ENCODE data around the gene NCDN.
"Not testable (repeated sequence)": the region's sequence is repeated elsewhere in the genome, so short reads cannot be mapped to it uniquely, and the experiment has no call there.

The NCDN gene

GRCh38 chr1:35569936-35570335 lies 12.3 kb downstream of the NCDN start:
- no peak for FAIRE-seq

DNA sequence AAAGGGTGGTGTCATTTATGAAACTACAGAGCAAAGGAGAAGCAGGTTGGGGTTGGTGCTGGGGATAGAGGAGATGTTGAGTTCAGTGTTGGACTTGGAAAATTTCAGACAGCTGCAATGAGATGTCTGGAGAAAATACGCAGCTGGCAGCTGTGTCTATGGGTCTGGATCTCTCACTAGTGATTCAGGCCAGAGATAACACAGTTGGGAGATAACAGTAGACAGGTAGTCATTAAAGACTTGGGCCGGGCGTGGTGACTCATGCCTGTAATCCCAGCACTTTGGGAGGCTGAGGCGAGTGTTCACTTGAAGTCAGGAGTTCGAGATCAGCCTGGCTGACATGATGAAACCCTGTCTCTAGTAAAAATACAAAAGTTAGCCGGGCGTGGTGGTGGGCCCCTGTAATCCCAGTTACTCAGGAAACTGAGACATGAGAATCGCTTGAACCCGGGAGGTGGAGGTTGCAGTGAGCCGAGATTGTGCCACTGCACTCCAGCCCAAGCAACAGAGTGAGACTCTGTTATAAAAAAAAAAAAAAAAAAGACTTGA lies 13.1 kb downstream of the NCDN start:
- FAIRE-seq: no peak

DNA sequence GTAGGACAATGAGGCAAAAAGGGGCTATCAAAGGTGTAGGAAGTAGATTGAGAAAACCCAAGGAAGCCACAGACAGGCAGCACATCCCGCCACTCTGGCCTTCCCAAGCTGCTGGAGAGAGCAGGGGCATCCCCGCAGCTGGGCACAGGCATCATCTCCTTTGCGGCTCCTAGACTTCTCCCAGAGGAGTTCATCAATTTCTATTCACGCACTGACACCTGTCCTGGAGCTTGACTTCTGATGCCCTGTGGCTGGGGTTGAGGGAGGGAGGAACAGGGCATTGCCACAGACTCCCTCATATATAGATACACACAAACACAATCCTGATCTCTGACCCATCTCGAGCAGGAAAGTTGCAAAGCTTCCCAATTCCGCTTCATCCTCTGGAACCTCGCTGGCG lies 13.7 kb downstream of the NCDN start:
- no peak for FAIRE-seq

DNA sequence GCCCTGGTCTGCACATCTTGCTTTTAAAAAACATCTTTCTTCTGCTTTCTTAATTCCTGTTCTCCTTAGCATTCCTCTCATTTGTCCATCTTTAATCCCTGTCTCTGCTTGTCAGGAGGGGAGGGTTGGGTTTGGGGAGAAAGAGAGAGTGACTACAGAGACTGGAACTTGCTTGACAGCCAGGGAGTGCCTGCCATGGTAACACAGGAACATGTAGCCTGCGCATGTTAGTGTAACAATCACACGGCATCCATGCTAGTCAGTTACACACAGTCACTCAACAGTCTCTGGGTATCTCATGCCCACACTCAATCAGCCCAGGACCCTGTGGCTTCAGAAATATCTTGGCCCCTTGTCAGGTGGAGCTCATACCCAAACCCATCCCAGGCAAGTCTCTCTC lies 14.7 kb downstream of the NCDN start:
- no peak for FAIRE-seq

- no peak for FAIRE-seq
Observed at GRCh38 chr1:35573198-35574124, 15.9 kb downstream of the NCDN start, which contains the start of gene TFAP2E. Gene TFAP2E, plus strand, starts transcription at chr1:35573314. Its CDS starts 264 bp downstream, at chr1:35573578.

DNA sequence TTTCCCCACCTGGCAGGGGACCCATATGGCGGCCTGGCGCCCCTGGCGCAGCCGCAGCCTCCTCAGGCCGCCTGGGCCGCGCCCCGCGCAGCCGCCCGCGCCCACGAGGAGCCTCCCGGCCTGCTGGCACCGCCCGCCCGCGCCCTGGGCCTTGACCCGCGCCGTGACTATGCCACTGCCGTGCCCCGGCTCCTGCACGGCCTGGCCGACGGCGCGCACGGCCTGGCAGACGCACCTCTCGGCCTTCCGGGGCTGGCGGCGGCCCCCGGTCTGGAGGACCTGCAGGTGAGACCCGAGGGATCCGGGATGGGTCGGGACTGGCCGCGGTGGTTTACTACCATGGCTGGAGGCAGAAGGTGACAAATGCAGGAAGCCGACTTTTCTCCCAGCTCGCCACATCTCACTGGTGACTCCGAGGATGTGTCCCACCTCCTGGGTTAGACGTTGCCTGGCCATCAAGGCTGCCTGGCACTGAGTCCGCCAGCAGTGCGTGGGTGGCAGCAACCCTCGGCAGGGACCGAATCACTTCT lies 16.6 kb downstream of the NCDN start:
- FAIRE-seq: no peak

GRCh38 chr1:35574655-35575415 lies 17.2 kb downstream of the NCDN start:
- FAIRE-seq: no peak

GRCh38 chr1:35575416-35575958 lies 17.9 kb downstream of the NCDN start:
- FAIRE-seq: no peak

DNA sequence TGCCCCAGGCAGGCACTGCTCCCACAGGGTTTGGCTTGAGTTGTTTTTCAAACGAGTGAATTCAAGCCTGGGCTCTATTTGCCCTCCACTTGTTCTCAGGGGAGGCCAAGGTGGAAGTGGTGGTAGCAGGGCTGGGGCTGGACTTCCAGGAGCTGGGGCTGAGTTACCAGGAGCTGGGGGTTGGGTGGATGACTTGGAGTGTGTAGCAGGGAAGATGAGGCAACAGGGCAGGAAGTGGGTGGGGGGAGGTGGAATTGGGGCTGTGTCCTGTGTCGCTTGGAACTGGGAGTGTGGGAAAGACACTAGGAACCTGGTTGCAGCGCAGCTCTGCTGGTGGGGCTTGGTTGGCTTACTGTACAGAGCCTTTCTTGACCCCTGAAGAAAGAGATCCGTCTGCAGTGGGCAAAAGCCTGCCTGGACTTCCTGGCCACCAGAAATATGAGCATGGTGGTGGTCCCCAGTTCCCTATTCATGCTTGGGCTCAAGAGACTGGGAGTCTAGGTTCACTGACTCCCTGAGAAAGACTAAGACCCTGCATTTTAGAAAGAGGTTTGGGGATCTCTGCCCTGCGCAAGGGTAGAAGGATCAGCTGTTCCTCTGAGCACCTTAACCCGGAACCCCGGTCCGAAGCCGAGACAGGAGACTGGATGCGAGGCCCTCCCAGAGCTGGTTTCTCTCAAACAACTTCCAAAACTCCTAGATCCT lies 18.6 kb downstream of the NCDN start:
- FAIRE-seq: no peak

GRCh38 chr1:35576766-35577070 lies 19.1 kb downstream of the NCDN start:
- FAIRE-seq: not testable (repeated sequence)

GRCh38 chr1:35577071-35577998 lies 19.7 kb downstream of the NCDN start:
- no peak for FAIRE-seq

- no peak for FAIRE-seq
Observed at GRCh38 chr1:35580949-35581388, 23.4 kb downstream of the NCDN start.

DNA sequence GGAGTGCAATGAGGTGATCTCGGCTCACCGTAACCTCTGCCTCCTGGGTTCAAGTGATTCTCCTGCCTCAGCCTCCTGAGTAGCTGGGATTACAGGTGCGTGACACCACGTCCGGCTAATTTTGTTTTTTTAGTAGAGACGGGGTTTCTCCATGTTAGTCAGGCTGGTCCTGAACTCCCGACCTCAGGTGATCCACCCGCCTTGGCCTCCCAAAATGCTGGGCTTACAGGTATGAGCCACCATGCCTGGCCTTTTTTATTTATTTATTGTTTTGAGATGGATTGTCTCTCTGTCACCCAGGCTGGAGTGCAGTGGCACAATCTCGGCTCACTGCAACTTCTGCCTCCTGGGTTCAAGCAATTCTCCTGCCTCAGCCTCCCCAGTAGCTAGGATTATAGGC lies 24.0 kb downstream of the NCDN start:
- FAIRE-seq: not testable (repeated sequence)

GRCh38 chr1:35585281-35585680 lies 27.7 kb downstream of the NCDN start:
- FAIRE-seq: no peak

GRCh38 chr1:35585805-35586204 lies 28.2 kb downstream of the NCDN start:
- not testable (repeated sequence) for FAIRE-seq

GRCh38 chr1:35586808-35587207 lies 29.2 kb downstream of the NCDN start:
- no peak for FAIRE-seq

GRCh38 chr1:35587736-35588135 lies 30.1 kb downstream of the NCDN start:
- no peak for FAIRE-seq

DNA sequence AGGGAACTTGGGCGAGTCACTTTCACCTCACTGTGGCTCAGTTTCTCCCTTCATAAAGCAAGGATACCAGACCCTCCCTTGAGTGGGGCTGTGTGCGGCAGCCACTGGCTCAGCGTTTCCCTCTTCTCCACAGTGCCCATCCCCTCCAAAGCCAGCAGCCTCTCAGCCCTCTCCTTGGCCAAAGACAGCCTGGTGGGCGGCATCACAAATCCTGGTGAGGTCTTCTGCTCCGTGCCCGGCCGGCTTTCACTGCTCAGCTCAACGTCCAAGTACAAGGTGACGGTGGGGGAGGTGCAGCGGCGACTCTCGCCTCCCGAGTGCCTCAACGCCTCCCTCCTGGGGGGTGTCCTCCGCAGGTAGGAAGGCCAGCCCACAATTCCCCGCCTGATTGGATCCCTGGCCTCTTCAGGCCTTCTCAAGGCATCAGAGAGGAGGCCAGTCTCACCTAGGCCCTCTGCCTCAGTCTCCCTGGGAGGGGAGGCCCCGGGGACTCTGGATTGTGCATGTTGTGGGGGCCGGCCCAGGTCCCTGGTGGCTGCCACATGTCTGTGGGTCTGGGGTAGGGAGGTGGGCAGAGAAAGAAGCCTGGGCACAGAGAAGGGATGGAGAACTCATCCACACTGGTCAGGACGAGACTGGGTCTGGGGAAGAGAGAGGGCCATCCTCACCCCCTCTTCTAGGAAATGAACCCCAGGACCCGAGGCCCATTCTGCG lies 30.8 kb downstream of the NCDN start:
- no peak for FAIRE-seq

DNA sequence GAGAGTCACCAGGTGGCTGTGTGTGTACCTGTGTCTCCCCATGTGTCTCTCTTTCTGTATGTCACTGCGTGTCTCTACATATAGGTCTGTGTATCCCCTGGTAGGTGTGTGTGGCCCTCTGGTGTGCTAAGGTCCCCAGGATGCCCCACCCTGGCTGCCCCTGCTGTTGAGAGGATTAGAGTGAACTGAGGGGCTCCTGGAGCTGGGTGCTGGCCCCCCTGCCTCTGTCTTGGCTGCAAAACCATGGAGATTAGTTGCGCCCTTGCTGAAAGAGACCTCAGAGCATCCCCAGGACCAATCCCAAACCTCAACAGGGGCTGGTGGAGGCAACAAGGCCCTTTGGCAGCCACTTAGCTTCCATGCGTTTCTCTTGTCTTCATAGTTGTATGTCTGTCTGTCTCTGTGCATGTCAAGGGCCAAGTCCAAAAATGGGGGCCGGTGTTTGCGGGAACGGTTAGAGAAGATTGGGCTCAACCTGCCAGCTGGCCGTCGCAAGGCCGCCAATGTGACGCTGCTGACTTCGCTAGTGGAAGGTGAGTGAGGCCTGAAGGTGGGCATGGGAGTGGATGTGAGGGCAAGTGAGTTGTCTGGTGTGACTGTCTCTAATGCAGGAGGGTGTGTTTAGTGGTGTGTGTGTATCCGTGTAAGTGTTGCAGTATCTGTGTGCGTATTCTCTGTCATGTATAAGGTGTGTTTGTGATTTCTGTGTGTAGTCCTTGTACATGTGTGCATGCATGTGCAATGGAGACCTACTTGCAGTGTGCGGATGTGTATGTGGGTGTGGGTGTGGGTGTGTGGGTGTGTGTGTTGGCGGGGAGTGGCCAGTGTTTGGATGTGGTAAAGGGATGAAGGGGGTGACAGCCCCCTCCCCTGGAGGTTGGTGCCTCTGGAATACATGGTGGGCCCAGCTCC lies 32.2 kb downstream of the NCDN start:
- FAIRE-seq: no peak

Data from colon (tissue), 2 donors.